GM12875 (cell line): ENCODE measurements around the gene PRG3.

Experiments
- H3K4me3 ChIP-seq: one replicate; pipeline ENCODE4 v1.5.1; 2011; ENCODE audit warnings: low read depth, low read length, control low read depth
- CTCF ChIP-seq: IDR thresholded peaks from 2 replicates; pipeline ENCODE4 v1.5.1; 2011; ENCODE audit warnings: low read depth, mild to moderate bottlenecking, control low read depth, inconsistent platforms, low read length, moderate library complexity, borderline replicate concordance; ENCODE audit not compliant: insufficient read depth

The PRG3 gene

GRCh38 chr11:57419146-57419545, 38.2 kb upstream of the PRG3 start:
- TF ChIP-seq CTCF: no peak

GRCh38 chr11:57418131-57418530, 37.2 kb upstream of the PRG3 start:
- no peak for TF ChIP-seq CTCF
- H3K4me3 ChIP-seq: no peak overlapping the region

More at GRCh38 chr11:57419146-57419545, 38.2 kb upstream of the PRG3 start:
- no peak overlapping the region for H3K4me3 ChIP-seq

- no peak for TF ChIP-seq CTCF
- H3K4me3 ChIP-seq: no peak overlapping the region
These were observed 36.1 kb upstream of the PRG3 start for GRCh38 chr11:57417056-57417455.

- no peak overlapping the region for H3K4me3 ChIP-seq
- no peak for TF ChIP-seq CTCF
These were observed 35.5 kb upstream of the PRG3 start for GRCh38 chr11:57416436-57416835.

- H3K4me3 ChIP-seq: no peak overlapping the region
- no peak for TF ChIP-seq CTCF
These were observed 33.8 kb upstream of the PRG3 start for GRCh38 chr11:57414612-57415212.

- no peak for TF ChIP-seq CTCF
These were observed 32.7 kb upstream of the PRG3 start for GRCh38 chr11:57413681-57414080.

GRCh38 chr11:57410287-57410686, 29.3 kb upstream of the PRG3 start:
- no peak overlapping the region for H3K4me3 ChIP-seq
- TF ChIP-seq CTCF: no peak

More at GRCh38 chr11:57413681-57414080, 32.7 kb upstream of the PRG3 start:
- H3K4me3 ChIP-seq: no peak overlapping the region
